GM23248 (cell line): ENCODE data around the gene BCL10. TPM values are rescaled to one million over a fixed set of nuclear protein-coding genes. Genes with fewer than 3 reads are reported as not detected.

ENCODE experiments used
- DNase-seq: peaks from one replicate; pipeline ENCODE4 v3.0.0-alpha.2; 2015
- H2AFZ ChIP-seq: fragments of 200-600 bp; sonication (generic); 2 replicates; pipeline ENCODE4 v1.6.1; 2016; ENCODE audit warnings: antibody characterized with exemption
- H3F3A ChIP-seq: fragments of 200-600 bp; sonication (generic); 2 replicates; pipeline ENCODE4 v1.6.1; 2016; ENCODE audit warnings: mild to moderate bottlenecking, antibody characterized with exemption, mixed run types; ENCODE audit not compliant: insufficient read depth
- H3K27ac ChIP-seq: fragments of 200-600 bp; sonication (generic); 2 replicates; pipeline ENCODE4 v1.5.1; 2016; ENCODE audit warnings: mild to moderate bottlenecking
- H3K27me3 ChIP-seq: fragments of 200-600 bp; sonication (generic); replicated peaks from 2 replicates; pipeline ENCODE4 v1.6.1; 2016; ENCODE audit warnings: mild to moderate bottlenecking; ENCODE audit not compliant: insufficient read depth
- H3K36me3 ChIP-seq: fragments of 200-600 bp; sonication (generic); 2 replicates; pipeline ENCODE4 v1.6.1; 2016; ENCODE audit warnings: low read depth, mild to moderate bottlenecking
- H3K4me1 ChIP-seq: fragments of 200-600 bp; sonication (generic); 2 replicates; pipeline ENCODE4 v1.6.1; 2016; ENCODE audit warnings: mild to moderate bottlenecking; ENCODE audit not compliant: insufficient read depth
- H3K4me2 ChIP-seq: fragments of 200-600 bp; sonication (generic); one replicate; pipeline ENCODE4 v1.6.1; 2016; ENCODE audit warnings: mild to moderate bottlenecking; ENCODE audit not compliant: unreplicated experiment
- H3K4me3 ChIP-seq: fragments of 200-600 bp; sonication (generic); 2 replicates; pipeline ENCODE4 v1.5.1; 2016; ENCODE audit warnings: mild to moderate bottlenecking
- H3K79me2 ChIP-seq: fragments of 200-600 bp; sonication (generic); 2 replicates; pipeline ENCODE4 v1.6.1; 2016; ENCODE audit warnings: mild to moderate bottlenecking; ENCODE audit not compliant: insufficient read depth
- H3K9ac ChIP-seq: fragments of 200-600 bp; sonication (generic); 2 replicates; pipeline ENCODE4 v1.6.1; 2016; ENCODE audit warnings: mild to moderate bottlenecking
- H3K9me2 ChIP-seq: fragments of 200-600 bp; sonication (generic); 2 replicates; pipeline ENCODE4 v1.6.1; 2016; ENCODE audit warnings: mixed run types, mild to moderate bottlenecking, moderate library complexity; ENCODE audit not compliant: insufficient read depth
- H3K9me3 ChIP-seq: fragments of 200-600 bp; sonication (generic); one replicate; pipeline ENCODE4 v1.6.1; 2017; ENCODE audit warnings: low read depth
- H4K20me1 ChIP-seq: fragments of 200-600 bp; sonication (generic); 2 replicates; pipeline ENCODE4 v1.6.0; 2016; ENCODE audit not compliant: insufficient read depth
- EZH2 ChIP-seq: fragments of 200-600 bp; sonication (generic); IDR thresholded peaks from 2 replicates; pipeline ENCODE4 v1.6.1; 2018; ENCODE audit warnings: antibody characterized with exemption, mild to moderate bottlenecking; ENCODE audit not compliant: insufficient read depth, poor library complexity, severe bottlenecking
- EZH2phosphoT487 ChIP-seq: fragments of 200-600 bp; sonication (generic); IDR thresholded peaks from 2 replicates; pipeline ENCODE4 v1.6.1; 2018; ENCODE audit warnings: antibody characterized with exemption, moderate library complexity, mild to moderate bottlenecking, low read depth; ENCODE audit not compliant: insufficient read depth
- WGBS, 2 experiments: methylation state at CpG; one replicate each; pipeline ENCODE4 v1.1.6; 2015 to 2017; ENCODE audit warnings: low lambda C conversion rate in 2 of 2, low coverage in 1 of 2; ENCODE audit errors: missing lambda C conversion rate in 2 of 2; 5-methylcytosine and 5-hydroxymethylcytosine counted together
- in situ Hi-C: fragments of 300-500 bp; cut with MboI; formaldehyde crosslinking; loops from 2 replicates; pipeline ENCODE4 v1.15.0; 2020
- polyA plus RNA-seq: library from polyadenylated mRNA; unstranded; fragments of >200 nt; fragmentation: Nextera tagmentation; extraction: Ambion mirVana; gene quantifications from 2 replicates; pipeline ENCODE4 v1.2.1, GENCODE V29; 2016
- total RNA-seq: library from RNA; depleted of rRNA; stranded (reverse); fragments of >200 nt; shearing (Covaris generic); gene quantifications from 2 replicates; pipeline ENCODE4 v1.2.3, GENCODE V29; 2014

Gene BCL10
- total and polyA plus RNA-seq, 2 experiments from 2014 or later = 51.4 to 70.7 TPM

DNA sequence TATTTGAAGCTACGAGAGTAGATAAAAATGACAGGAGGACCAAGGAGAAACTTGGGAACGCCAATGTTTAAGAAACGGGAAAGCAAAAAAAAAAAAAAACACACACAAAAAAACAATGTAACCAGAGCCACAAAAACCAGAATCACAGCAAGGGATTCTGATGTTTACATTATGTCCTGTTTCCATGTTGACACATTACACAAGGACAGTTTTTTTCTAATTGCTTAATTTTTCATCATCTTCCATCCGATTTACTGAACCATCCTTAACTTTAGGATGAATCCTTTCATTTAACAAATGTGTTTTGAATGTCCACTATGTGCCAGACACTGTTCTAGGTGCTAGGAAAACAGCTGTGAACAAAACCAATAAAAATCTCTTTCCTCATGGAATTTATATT is 1.4 kb upstream of the BCL10 start:
- peak overlapping the region; percentile 89; the same call in 1 of the 2 replicates for H3K27ac ChIP-seq
- peaks cover 4% of the 10 kb centered on the region; the same call in 1 of the 2 replicates for H4K20me1 ChIP-seq
- 82 to 88% methylated on average over 4 of the region's 4 CpGs for WGBS, 2 experiments
- H3K4me3 ChIP-seq = no peak overlapping the region
- H3K9me2 ChIP-seq = no peaks in the 10 kb centered on the region
- TF ChIP-seq EZH2phosphoT487 (no peak), EZH2 (no peak)
- H3K4me2 ChIP-seq = no peak overlapping the region
- H3K9me3 ChIP-seq = no peaks in the 10 kb centered on the region
- H2AFZ ChIP-seq = no peak overlapping the region
- 0 out of 2 replicates have a peak, but pooled peaks cover under 1% of the 10 kb centered on the region for H3K36me3 ChIP-seq
- in situ Hi-C loops = no loop called here
- H3K9ac ChIP-seq = no peak overlapping the region
- H3K79me2 ChIP-seq = peaks cover 34% of the 10 kb centered on the region
- DNase-seq = no peak
- no peaks in the 10 kb centered on the region for H3K27me3 ChIP-seq
- H3K4me1 ChIP-seq = peaks cover 38% of the 10 kb centered on the region
- H3F3A ChIP-seq = peaks cover 39% of the 10 kb centered on the region

DNA sequence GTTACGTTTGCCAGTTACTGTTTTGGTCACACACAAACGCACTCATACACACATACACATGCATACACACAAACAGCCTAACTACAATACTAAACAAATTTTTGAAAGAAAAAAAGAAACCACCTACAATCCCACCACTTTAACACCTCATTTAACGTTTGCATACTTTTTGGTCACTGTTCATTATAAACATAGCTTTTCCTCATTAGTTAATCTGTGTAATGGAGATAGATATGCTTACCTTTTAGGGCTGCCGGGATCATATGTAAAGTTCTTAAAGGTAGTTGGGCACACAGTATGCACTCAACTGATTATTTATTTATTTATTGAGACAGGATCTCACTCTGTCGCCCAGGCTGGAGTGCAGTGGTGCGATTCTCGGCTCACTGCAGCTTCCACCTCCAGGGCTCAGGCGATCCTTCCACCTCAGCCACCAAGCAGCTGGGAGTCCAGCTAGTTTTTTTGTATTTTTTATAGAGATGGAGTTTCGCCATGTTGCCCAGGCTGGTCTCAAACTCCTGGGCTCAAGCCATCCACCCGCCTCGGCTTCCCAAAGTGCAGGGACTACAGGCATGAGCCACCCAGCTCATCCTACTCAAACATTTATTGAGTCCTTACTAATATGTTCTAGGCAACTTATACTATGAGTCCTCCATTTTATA is 677 bp upstream of the BCL10 start:
- Histone ChIP-seq H3K9me2 (no peaks in the 10 kb centered on the region), H3K4me2 (peak overlapping the region; percentile 86), H4K20me1 (peaks cover 4% of the 10 kb centered on the region; the same call in 1 of the 2 replicates), H3K9ac (peak overlapping the region; percentile 97), H3K9me3 (no peaks in the 10 kb centered on the region), H3K36me3 (0 out of 2 replicates have a peak, but pooled peaks cover 6% of the 10 kb centered on the region), H3K27me3 (no peaks in the 10 kb centered on the region), H3K27ac (peak overlapping the region; percentile 89), H2AFZ (peak overlapping the region; percentile 77), H3K4me3 (peak overlapping the region; percentile 98), H3F3A (peaks cover 39% of the 10 kb centered on the region), H3K79me2 (peaks cover 41% of the 10 kb centered on the region), H3K4me1 (peaks cover 38% of the 10 kb centered on the region)
- no peak for TF ChIP-seq EZH2phosphoT487
- TF ChIP-seq EZH2 = no peak
- in situ Hi-C loops = no loop called here
- no peak for DNase-seq
- WGBS, 2 experiments = 63 to 66% methylated on average over 11 of the region's 11 CpGs

DNA sequence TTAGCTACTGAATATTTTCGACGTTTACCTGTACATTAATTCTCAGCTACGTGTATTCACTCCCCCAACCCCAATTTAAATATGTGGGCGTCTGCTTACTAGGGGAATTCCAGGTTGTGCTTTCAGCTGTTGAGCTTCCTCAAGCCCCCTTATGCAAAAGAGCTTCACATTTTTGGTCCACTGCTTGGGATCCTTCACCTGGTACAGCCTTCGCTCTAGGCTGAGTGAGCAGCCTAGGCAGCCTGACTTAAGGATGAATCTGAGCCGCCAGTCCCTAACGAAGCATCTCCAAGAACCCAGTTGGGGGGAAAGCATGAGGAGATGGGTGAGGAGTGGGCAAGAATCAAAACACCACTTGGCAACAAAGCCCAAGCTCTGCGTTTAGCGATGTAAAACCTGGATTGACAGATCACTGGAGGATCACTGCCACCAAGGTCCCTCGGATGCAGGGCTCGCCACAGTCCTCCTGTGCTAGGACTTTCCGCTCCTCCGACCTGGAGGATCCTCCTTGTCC is 674 bp downstream of the BCL10 start:
- Histone ChIP-seq H3K9me2 (no peaks in the 10 kb centered on the region), H3K4me1 (peaks cover 38% of the 10 kb centered on the region), H4K20me1 (peaks cover 8% of the 10 kb centered on the region; the same call in 1 of the 2 replicates), H3K27ac (peak overlapping the region; percentile 89), H3K79me2 (peaks cover 54% of the 10 kb centered on the region), H3K9ac (peak overlapping the region; percentile 97), H3F3A (peaks cover 39% of the 10 kb centered on the region), H3K27me3 (no peaks in the 10 kb centered on the region), H3K4me3 (peak overlapping the region; percentile 98), H2AFZ (peak overlapping the region; percentile 67), H3K36me3 (peaks cover 11% of the 10 kb centered on the region; the same call in 1 of the 2 replicates), H3K9me3 (no peaks in the 10 kb centered on the region), H3K4me2 (peak overlapping the region; percentile 97)
- 1% methylated on average over 13 of the region's 13 CpGs for WGBS, 2 experiments
- DNase-seq = peak; percentile 42
- TF ChIP-seq EZH2phosphoT487 = no peak
- TF ChIP-seq EZH2 = no peak
- in situ Hi-C loops = no loop called here

GRCh38 chr1:85274969-85275453 is 1.4 kb downstream of the BCL10 start:
- Histone ChIP-seq H3K79me2 (peaks cover 62% of the 10 kb centered on the region), H3K4me1 (peaks cover 38% of the 10 kb centered on the region), H3K27ac (peak overlapping the region; percentile 89), H3K9ac (peak overlapping the region; percentile 97), H3K4me3 (peak overlapping the region; percentile 98), H3K9me2 (no peaks in the 10 kb centered on the region), H3K9me3 (no peaks in the 10 kb centered on the region), H2AFZ (no peak overlapping the region), H3K27me3 (no peaks in the 10 kb centered on the region), H3K36me3 (peaks cover 19% of the 10 kb centered on the region), H3K4me2 (peak overlapping the region; percentile 97), H3F3A (peaks cover 43% of the 10 kb centered on the region), H4K20me1 (peaks cover 8% of the 10 kb centered on the region; the same call in 1 of the 2 replicates)
- in situ Hi-C loops = no loop called here
- 85 to 86% methylated on average over 1 of the region's 1 CpG for WGBS, 2 experiments
- DNase-seq = peak; percentile 88
- TF ChIP-seq EZH2phosphoT487 = no peak
